ENCODE results near the gene TNRC6B. TPM values are rescaled to one million over a fixed set of nuclear protein-coding genes. Genes with fewer than 3 reads are reported as not detected.
A peak's percentile ranks its signal among the peaks of the same experiment; 100 is the strongest.
"Not testable (repeated sequence)": the region's sequence is repeated elsewhere in the genome, so short reads cannot be mapped to it uniquely, and the experiment has no call there.

Gene TNRC6B
- total RNA-seq, 1 donor from 2014 or later, result 67.9 TPM

GRCh38 chr22:40213478-40213877, 35.8 kb downstream of the TNRC6B start:
- DNase-seq (ENCODE audit: low spot score), result no peak

DNA sequence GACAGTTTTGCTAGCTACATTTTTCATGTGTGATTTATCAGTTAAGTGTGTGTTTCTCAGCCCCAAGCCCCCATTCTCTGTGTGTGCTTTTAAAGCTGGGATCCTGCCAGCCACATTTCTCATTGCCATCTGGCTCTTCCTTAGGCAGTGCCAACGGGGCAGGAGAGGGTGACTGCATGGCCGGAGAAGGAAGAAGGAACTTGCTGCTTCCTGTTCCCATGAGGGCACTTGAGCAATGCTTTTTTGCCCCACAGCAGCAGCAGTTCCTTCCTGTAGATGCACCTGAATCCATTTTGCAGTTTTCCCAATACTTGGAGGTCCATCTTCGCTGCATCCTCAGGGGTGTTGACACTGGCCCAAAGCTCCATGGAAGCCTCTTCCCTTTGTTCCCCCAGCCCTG, 37.5 kb downstream of the TNRC6B start:
- no peak for DNase-seq (ENCODE audit: low spot score)

- no peak for DNase-seq (ENCODE audit: low spot score)
Measured at GRCh38 chr22:40216041-40216756, 38.5 kb downstream of the TNRC6B start.

- no peak for DNase-seq (ENCODE audit: low spot score)
Measured at GRCh38 chr22:40218152-40218551, 40.4 kb downstream of the TNRC6B start.

DNA sequence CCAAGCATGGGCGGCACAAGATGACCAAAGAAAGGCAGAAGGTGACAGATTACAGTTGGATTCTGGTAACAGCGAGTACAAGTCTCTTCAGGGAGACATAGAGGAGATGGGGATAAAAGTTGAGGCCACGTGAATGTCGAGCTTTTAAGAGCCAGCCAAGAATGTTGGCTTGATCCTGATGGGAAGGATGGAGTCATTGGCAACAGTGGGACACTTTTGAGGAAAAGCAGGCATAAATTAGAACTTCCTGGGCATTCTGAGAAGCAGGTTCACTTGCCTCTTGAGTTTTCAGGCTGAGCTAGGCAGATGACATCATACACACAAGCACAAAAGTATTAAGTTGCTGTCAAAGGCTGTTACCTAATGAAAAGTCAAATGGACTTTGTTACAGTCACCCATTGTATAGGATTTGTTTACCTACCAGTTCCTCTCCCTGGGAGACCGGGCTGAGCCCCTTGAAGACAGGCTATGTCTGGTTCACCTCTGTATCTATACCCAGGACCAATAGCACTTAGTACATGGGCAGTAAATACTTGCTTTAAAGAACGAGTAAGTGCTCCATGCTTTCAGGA, 41.1 kb downstream of the TNRC6B start:
- no peak for DNase-seq (ENCODE audit: low spot score)

- DNase-seq (ENCODE audit: low spot score), result no peak
Measured at GRCh38 chr22:40220316-40221054, 42.8 kb downstream of the TNRC6B start.

GRCh38 chr22:40221055-40221414, 43.3 kb downstream of the TNRC6B start:
- no peak for DNase-seq (ENCODE audit: low spot score)

- DNase-seq (ENCODE audit: low spot score), result not testable (repeated sequence)
Measured at GRCh38 chr22:40222979-40223378, 45.3 kb downstream of the TNRC6B start.

DNA sequence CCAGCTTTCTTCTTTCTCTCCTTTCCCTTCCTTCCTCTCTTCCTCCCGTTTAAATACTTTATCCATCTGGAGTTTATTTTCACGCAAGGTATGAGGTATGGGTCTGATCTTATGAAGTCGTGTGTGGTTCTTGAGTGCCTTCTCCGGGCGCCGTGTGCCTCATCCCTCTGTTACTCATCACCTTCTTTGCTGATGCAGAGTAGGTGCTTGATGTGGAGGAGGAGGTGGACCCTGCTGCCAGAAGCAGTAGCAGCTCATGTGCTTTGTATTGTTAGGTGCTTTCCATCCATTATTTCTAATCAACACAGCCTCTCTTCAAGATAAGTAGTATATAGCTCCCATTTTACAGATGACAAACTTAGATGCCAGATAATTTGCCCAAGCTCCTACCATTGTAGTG, 47.0 kb downstream of the TNRC6B start:
- DNase-seq (ENCODE audit: low spot score), result no peak

DNA sequence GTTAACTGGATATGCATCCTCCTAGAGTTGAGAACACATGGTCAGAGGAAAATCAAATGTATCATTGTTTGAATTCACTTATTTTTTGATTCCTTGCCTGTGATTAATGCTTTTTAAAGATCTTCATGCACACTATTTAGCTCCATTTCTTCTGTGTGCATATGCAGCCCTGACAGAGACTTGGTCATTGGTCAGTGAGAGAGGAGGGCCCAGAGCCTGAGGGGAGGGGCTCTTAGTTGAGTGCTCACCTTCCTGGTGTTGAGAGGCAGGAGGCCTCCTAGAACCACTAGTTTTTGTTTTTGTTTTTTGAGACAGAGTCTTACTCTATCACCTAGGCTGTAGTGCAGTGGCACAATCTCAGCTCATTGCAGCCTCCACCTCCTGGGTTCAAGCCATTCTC, 48.9 kb downstream of the TNRC6B start:
- DNase-seq (ENCODE audit: low spot score), result no peak

GRCh38 chr22:40231618-40232313, 54.0 kb downstream of the TNRC6B start:
- DNase-seq (ENCODE audit: low spot score), result no peak

DNA sequence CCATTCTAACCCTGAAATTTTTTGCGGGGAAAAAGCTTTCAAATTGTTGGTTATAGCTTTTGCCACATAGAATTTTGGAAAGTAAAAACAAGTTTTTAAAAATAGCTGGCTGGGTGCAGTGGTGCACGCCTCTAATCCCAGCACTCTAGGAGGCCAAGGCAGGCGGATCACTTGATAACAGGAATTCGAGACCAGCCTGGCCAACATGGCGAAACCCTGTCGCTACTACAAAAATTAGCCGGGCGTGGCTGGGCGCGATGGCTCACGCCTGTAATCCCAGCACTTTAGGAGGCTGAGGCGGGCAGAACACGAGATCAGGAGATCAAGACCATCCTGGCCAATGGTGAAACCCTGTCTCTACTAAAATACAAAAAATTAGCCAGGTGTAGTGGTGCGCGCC, 54.9 kb downstream of the TNRC6B start:
- no peak for DNase-seq (ENCODE audit: low spot score)

DNA sequence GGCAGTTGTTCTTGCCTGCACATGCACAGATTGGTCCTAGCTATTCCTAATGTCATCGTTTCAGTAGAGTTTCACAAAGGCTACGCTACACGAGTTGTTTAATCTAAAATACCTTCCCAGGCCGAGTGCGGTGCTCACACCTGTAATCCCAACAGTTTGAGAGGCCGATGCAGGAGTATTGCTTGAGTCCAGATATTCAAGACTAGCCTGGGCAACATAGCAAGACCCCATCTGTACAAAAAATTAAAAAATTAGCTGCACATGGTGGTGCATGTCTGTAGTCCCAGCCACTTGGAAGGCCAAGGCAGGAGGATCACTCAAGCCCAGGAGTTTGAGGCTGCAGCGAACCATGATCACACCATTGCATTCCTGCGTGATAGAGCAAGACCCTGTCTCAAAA, 56.2 kb downstream of the TNRC6B start:
- DNase-seq (ENCODE audit: low spot score), result no peak

DNA sequence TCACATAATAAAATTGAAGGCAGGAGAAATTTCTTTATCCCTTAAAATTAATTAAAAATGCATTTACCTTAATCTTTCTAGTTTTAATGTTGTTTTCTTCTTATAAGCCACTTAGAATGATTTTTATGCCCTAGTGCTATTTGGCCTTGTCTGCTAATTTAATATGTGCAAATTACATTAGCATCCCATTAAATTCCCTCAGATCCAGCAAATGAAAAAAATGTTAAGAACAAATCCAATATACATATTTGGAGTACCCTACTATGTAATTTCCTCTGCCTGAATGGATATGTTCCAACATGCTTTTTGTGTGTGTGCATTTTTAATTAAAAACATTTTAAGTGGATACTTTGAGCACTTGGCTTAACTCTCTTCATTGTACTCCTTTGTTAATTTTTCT, 56.9 kb downstream of the TNRC6B start:
- no peak for DNase-seq (ENCODE audit: low spot score)

DNA sequence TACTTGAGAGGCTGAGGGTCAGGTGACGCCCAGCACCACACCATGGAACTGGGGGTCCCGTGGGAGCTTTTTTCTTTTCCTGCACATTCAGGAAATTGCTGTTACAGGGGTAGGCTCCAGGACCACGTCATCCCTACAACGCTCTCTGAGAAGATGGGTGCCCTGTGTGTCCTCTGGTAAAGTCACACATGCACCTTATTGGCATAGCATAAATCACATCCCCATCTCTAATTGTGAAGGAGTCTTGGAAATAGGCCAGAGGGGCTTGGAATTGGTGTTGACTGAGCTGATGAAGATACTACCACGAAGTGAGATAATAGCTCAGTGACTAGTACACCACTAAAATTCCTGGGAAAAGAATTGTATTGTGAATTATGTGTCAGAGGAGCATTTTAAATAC, 57.6 kb downstream of the TNRC6B start:
- no peak for DNase-seq (ENCODE audit: low spot score)

GRCh38 chr22:40236131-40236665, 58.5 kb downstream of the TNRC6B start:
- DNase-seq (ENCODE audit: low spot score), result no peak

- no peak for DNase-seq (ENCODE audit: low spot score)
Measured at GRCh38 chr22:40237241-40237640, 59.5 kb downstream of the TNRC6B start.

GRCh38 chr22:40237788-40238424, 60.2 kb downstream of the TNRC6B start:
- no peak for DNase-seq (ENCODE audit: low spot score)

GRCh38 chr22:40238425-40239344, 61.0 kb downstream of the TNRC6B start:
- DNase-seq (ENCODE audit: low spot score), result peak; percentile 26

DNA sequence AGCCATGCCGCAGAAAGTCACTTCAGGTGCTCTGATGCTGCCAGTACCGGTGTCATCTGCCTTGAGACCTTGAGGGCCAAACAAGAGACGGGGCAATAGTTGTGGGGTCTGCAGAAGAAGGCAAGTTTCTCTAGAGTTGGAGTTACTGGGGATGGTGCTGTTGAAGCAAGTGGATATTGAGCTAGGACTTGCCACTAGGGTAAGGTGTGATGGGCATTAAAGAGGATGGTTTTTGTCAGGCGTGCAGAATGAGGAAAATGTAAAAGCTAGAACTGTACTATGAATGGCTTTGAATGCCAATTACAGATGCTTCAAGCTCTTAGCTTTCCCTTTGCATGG, 61.6 kb downstream of the TNRC6B start:
- DNase-seq (ENCODE audit: low spot score), result no peak

GRCh38 chr22:40240160-40240559, 62.4 kb downstream of the TNRC6B start:
- no peak for DNase-seq (ENCODE audit: low spot score)

Data from mucosa of gallbladder (tissue), 1 donor.